K562 (cell line): ENCODE results near the gene ATP6V0E2. TPM values are rescaled to one million over a fixed set of nuclear protein-coding genes. Genes with fewer than 3 reads are reported as not detected.

Experiments used
- ARID4B ChIP-seq: sonication (generic); formaldehyde crosslinking; IDR thresholded peaks from 2 replicates; pipeline ENCODE4 v1.8.0; 2022; ENCODE audit warnings: mild to moderate bottlenecking, missing genetic modification reagents
- CEBPZ ChIP-seq: fragments of 150-350 bp; IDR thresholded peaks from 2 replicates; pipeline ENCODE4 v1.6.1; 2014; ENCODE audit warnings: low read depth, mild to moderate bottlenecking, low read length, borderline replicate concordance
- CTCFL ChIP-seq: IDR thresholded peaks from 2 replicates; pipeline ENCODE4 v1.6.1; 2011; ENCODE audit warnings: borderline replicate concordance, low read depth, mild to moderate bottlenecking, moderate library complexity, low read length; ENCODE audit not compliant: insufficient read depth, poor library complexity, severe bottlenecking
- MLLT1 ChIP-seq, 2 experiments: fragments of 450-650 bp; IDR thresholded peaks; 2 replicates each; pipeline ENCODE4 v1.6.1; 2016
- RBFOX2 ChIP-seq: fragments of 200-400 bp; formaldehyde crosslinking; IDR thresholded peaks from 2 replicates; pipeline ENCODE4 v1.6.1; 2017; ENCODE audit warnings: low read depth, mild to moderate bottlenecking, low read length, moderate library complexity
- SMARCA4 ChIP-seq: fragments of 450-650 bp; IDR thresholded peaks from 2 replicates; pipeline ENCODE4 v1.6.1; 2016
- TEAD1 ChIP-seq, 2 experiments: fragments of 450-650 bp in 1 of 2; sonication (generic) in 1 of 2; formaldehyde crosslinking; IDR thresholded peaks; 2 replicates each; pipeline versions ENCODE4 v1.4.0 to v1.8.0; 2020 to 2022; ENCODE audit warnings: mild to moderate bottlenecking in 2 of 2, missing genetic modification reagents in 1 of 2
- THRB ChIP-seq: fragments of 450-650 bp; formaldehyde crosslinking; conservative IDR thresholded peaks from 2 replicates; pipeline ENCODE4 v1.4.0; 2022; ENCODE audit warnings: mild to moderate bottlenecking, missing genetic modification characterization
- USF2 ChIP-seq: sonication (generic); formaldehyde crosslinking; IDR thresholded peaks from 2 replicates; pipeline ENCODE4 v1.5.0; 2020; ENCODE audit warnings: missing genetic modification reagents
- WHSC1 ChIP-seq: IDR thresholded peaks from one replicate; pipeline ENCODE4 v1.6.1; 2012; ENCODE audit warnings: low read length, control low read depth, inconsistent platforms
- YBX1 ChIP-seq: fragments of 450-650 bp; IDR thresholded peaks from 2 replicates; pipeline ENCODE4 v1.7.1; 2016; ENCODE audit warnings: mild to moderate bottlenecking
- ZC3H8 ChIP-seq: fragments of 450-650 bp; IDR thresholded peaks from 2 replicates; pipeline ENCODE4 v1.6.1; 2017
- ZNF695 ChIP-seq: fragments of 450-650 bp; formaldehyde crosslinking; IDR thresholded peaks from 2 replicates; pipeline ENCODE4 v1.4.0; 2020; ENCODE audit warnings: mild to moderate bottlenecking, moderate library complexity
- polyA plus RNA-seq, 8 experiments: library from polyadenylated mRNA; depleted of rRNA in 4 of 8; stranded (reverse) in 5 of 8; unstranded in 3 of 8; fragments of >200 nt; fragmentation: Nextera tagmentation in 2 of 8; fragmentation: Illumina TruSeq in 1 of 8; extraction: Ambion mirVana in 2 of 8; extraction: Trizol in 1 of 8; gene quantifications; 2 replicates each; pipeline versions ENCODE4 v1.2.1 to v1.2.3, GENCODE V29; 2011 to 2014; ENCODE audit warnings: inconsistent platforms in 1 of 8, missing spikeins in 1 of 8
- total RNA-seq, 7 experiments: library from RNA; depleted of rRNA in 6 of 7; stranded (reverse); fragments of >200 nt in 6 of 7; fragmentation: Illumina TruSeq in 2 of 7; extraction: Trizol in 2 of 7; gene quantifications; 2 replicates each; pipeline versions ENCODE4 v1.2.1 to v1.2.3, GENCODE V29; 2011 to 2021; ENCODE audit warnings: low replicate concordance in 1 of 7

Gene ATP6V0E2
- total and polyA plus RNA-seq, 9 of the 15 experiments (the other 6 are each of a cell fraction or from before 2014, with no cell fraction given): 0.55 to 18.5 (median 10.9) TPM

GRCh38 chr7:149850007-149850594 lies 23.7 kb upstream of the ATP6V0E2 start (continued):
- no peak for TF ChIP-seq CEBPZ
- no peak for TF ChIP-seq RBFOX2
- TF ChIP-seq ARID4B (CRISPR knock-in tag): no peak
- peak; percentile 23; the same call in 1 of the 2 replicates for TF ChIP-seq SMARCA4
- no peak for TF ChIP-seq ZC3H8
- peak; percentile 12 for TF ChIP-seq WHSC1
- peak; percentile 63 for TF ChIP-seq CTCFL
- no peak for TF ChIP-seq ZNF695 (CRISPR knock-in tag)
- no peak for TF ChIP-seq YBX1
- TF ChIP-seq USF2: no peak
- no peak for TF ChIP-seq THRB (CRISPR knock-in tag)
- TF ChIP-seq MLLT1 (IDR thresholded peaks at IDR 0.05): 0 out of 4 replicates have a peak, but pooled peaks of 1 of the 2 experiments have one; percentile 24
- 0 out of 4 replicates have a peak, but pooled peaks of 1 of the 2 experiments have one; percentile 35 for TF ChIP-seq TEAD1 (CRISPR knock-in tag; IDR thresholded peaks at IDR 0.05)
